HL-60 (cell line): ENCODE measurements around the gene DPYSL4.

Experiments
- DNase-seq, 2 experiments: peaks; one replicate each; pipeline ENCODE4 v3.0.0-alpha.2; 2010 to 2020; ENCODE audit warnings: low read depth in 1 of 2, low spot score in 1 of 2
- H3K27ac ChIP-seq: fragments of 250-450 bp; sonication (Bioruptor Pico); replicated peaks from 2 replicates; pipeline ENCODE4 v1.5.1; 2020; ENCODE audit warnings: mild to moderate bottlenecking, moderate library complexity
- H3K27me3 ChIP-seq: fragments of 250-450 bp; sonication (Bioruptor Pico); 2 replicates; pipeline ENCODE4 v1.5.1; 2021; ENCODE audit warnings: mild to moderate bottlenecking, moderate library complexity; ENCODE audit not compliant: insufficient read depth, poor library complexity, severe bottlenecking
- H3K4me3 ChIP-seq: replicated peaks from 2 replicates; pipeline ENCODE4 v1.5.1; 2011; ENCODE audit warnings: mild to moderate bottlenecking, control low read depth, low read length; ENCODE audit not compliant: insufficient read depth
- GABPA ChIP-seq: IDR thresholded peaks from 2 replicates; pipeline ENCODE4 v1.6.1; 2012; ENCODE audit warnings: low read depth
- POLR2AphosphoS5 ChIP-seq: IDR thresholded peaks from 2 replicates; pipeline ENCODE4 v1.6.1; 2012; ENCODE audit warnings: low read depth
- SPI1 ChIP-seq: IDR thresholded peaks from 2 replicates; pipeline ENCODE4 v1.6.1; 2012; ENCODE audit warnings: low read depth, mild to moderate bottlenecking, borderline replicate concordance
- TF ChIP-seq, protein P1 (sequence below): IDR thresholded peaks from 2 replicates; pipeline ENCODE4 v1.6.1; 2012; ENCODE audit warnings: low read depth; ENCODE audit not compliant: insufficient replicate concordance
- TF ChIP-seq, protein P2 (sequence below): IDR thresholded peaks from one replicate; pipeline ENCODE4 v1.5.1; 2011; ENCODE audit warnings: low read length, control low read depth, inconsistent platforms; ENCODE audit not compliant: insufficient read depth

Gene DPYSL4

GRCh38 chr10:132154440-132154839, 32.3 kb upstream of the DPYSL4 start:
- H3K27me3 ChIP-seq = no peaks in the 10 kb centered on the region
- no peak for DNase-seq
- no peak for TF ChIP-seq SPI1
- no peak for TF ChIP-seq GABPA
- TF ChIP-seq, protein P1, sequence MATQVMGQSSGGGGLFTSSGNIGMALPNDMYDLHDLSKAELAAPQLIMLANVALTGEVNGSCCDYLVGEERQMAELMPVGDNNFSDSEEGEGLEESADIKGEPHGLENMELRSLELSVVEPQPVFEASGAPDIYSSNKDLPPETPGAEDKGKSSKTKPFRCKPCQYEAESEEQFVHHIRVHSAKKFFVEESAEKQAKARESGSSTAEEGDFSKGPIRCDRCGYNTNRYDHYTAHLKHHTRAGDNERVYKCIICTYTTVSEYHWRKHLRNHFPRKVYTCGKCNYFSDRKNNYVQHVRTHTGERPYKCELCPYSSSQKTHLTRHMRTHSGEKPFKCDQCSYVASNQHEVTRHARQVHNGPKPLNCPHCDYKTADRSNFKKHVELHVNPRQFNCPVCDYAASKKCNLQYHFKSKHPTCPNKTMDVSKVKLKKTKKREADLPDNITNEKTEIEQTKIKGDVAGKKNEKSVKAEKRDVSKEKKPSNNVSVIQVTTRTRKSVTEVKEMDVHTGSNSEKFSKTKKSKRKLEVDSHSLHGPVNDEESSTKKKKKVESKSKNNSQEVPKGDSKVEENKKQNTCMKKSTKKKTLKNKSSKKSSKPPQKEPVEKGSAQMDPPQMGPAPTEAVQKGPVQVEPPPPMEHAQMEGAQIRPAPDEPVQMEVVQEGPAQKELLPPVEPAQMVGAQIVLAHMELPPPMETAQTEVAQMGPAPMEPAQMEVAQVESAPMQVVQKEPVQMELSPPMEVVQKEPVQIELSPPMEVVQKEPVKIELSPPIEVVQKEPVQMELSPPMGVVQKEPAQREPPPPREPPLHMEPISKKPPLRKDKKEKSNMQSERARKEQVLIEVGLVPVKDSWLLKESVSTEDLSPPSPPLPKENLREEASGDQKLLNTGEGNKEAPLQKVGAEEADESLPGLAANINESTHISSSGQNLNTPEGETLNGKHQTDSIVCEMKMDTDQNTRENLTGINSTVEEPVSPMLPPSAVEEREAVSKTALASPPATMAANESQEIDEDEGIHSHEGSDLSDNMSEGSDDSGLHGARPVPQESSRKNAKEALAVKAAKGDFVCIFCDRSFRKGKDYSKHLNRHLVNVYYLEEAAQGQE = no peak
- TF ChIP-seq, protein P2, sequence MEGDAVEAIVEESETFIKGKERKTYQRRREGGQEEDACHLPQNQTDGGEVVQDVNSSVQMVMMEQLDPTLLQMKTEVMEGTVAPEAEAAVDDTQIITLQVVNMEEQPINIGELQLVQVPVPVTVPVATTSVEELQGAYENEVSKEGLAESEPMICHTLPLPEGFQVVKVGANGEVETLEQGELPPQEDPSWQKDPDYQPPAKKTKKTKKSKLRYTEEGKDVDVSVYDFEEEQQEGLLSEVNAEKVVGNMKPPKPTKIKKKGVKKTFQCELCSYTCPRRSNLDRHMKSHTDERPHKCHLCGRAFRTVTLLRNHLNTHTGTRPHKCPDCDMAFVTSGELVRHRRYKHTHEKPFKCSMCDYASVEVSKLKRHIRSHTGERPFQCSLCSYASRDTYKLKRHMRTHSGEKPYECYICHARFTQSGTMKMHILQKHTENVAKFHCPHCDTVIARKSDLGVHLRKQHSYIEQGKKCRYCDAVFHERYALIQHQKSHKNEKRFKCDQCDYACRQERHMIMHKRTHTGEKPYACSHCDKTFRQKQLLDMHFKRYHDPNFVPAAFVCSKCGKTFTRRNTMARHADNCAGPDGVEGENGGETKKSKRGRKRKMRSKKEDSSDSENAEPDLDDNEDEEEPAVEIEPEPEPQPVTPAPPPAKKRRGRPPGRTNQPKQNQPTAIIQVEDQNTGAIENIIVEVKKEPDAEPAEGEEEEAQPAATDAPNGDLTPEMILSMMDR = no peak
- TF ChIP-seq POLR2AphosphoS5 = no peak
- no peak overlapping the region for H3K27ac ChIP-seq
- H3K4me3 ChIP-seq = no peak overlapping the region

- Histone ChIP-seq H3K4me3 (no peak overlapping the region), H3K27ac (no peak overlapping the region), H3K27me3 (no peaks in the 10 kb centered on the region)
- TF ChIP-seq, protein P2 = no peak
- TF ChIP-seq GABPA = no peak
- TF ChIP-seq, protein P1 = no peak
- TF ChIP-seq POLR2AphosphoS5 = no peak
- TF ChIP-seq SPI1 = no peak
- no peak for DNase-seq
Observed at GRCh38 chr10:132154931-132155330, 31.8 kb upstream of the DPYSL4 start.

GRCh38 chr10:132155723-132156381, 30.9 kb upstream of the DPYSL4 start:
- Histone ChIP-seq H3K27me3 (no peaks in the 10 kb centered on the region), H3K27ac (no peak overlapping the region), H3K4me3 (no peak overlapping the region)
- TF ChIP-seq, protein P1 = no peak
- TF ChIP-seq POLR2AphosphoS5 (no peak), GABPA (no peak), SPI1 (no peak)
- TF ChIP-seq, protein P2 = no peak
- DNase-seq = no peak
